Inferior parietal cortex (tissue), 1 donor: Measurements from ENCODE around the gene FGD5.
A peak's percentile ranks its signal among the peaks of the same experiment; 100 is the strongest.

Experiments
- DNase-seq: peaks from one replicate; pipeline ENCODE4 v3.0.0-alpha.2; 2016; ENCODE audit errors: extremely low spot score

FGD5 gene

DNA sequence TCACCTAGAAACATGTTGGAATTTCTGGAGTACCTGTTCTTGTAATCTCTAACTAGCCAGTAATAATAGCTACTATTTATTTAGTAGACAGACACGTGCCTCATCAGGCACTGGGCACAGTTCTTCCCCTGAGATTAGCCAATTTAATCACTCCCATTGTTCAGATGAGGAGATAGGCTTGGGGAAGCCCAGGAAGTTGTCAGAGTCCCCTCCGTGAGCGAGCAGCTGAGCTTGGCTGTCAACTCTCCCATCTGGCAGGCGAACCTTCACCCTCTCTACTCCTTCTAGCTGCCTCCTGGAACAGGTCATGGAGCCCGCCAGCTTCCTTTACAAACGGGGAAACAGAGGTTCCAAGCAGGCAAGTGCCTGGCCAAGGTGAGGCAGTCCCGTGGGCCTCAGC is 31.1 kb upstream of the FGD5 start:
- DNase-seq, result no peak

DNA sequence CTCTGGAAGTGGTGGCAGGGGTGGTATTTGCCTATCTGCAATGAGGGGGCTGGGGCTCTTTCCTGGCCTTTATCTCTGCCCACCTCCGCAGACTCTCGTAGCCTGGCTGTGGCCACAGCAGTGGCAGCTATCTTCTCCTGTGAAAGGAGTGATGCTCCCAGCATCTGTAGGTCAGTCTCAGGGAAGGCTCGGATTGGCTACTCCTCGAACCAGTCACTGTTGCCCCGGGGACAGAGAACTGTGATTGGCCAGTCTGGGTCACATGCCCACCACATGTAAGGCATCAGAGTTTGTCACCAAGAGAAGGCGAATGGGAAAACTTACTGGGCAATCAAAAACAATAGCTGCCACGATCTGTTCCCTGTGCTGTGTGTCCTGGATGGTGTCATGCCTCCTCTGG is 30.1 kb upstream of the FGD5 start:
- DNase-seq, result no peak

DNA sequence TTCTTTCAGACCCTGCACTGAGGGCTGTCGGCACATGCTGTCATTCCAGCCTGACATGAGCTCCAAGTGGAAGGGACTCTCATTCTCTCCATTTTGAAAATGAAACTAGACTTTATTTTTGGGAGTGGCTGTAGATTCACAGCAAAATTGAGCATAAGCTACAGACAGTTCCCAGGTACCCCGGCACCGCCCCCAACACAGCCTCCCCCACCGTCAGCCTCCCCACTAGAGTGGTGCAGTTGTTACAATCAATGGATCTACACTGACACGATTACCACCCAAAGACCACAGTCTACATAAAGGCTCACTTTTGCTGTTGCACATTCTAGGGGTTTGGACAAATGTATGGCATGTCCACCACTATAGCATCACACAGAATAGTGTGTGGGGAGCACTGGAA is 29.5 kb upstream of the FGD5 start:
- no peak for DNase-seq

DNA sequence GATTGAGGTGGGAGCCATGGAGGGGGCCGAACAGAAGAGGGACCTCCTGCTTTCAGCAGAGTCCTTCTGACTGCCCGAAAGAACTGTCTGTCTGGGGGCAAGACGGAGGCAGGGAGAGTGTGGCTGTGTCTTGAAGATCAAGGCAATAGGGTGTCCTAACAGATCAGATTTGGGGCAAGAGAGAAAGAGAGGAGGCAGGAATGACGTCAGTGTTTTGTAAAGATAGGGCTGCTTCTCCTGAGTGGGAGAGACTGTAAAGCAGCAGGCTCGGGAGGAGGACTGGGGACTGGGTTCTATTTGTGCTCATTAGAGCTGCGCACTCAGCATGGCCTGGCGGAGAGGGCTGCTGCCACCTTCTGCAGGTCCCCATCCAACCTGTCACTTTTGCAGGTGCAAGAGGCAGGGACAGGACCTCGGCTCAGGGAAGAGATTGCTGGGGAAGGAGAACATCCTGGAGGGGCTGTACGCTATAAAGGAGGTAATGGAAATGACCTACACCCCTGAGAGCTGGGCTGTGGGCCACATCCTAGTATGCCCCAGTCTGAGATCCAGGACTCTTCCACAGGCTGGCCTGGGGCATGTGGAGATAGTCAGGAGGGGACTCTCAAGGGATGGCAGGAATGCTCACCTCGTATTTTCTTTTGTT is 29.0 kb upstream of the FGD5 start:
- no peak for DNase-seq

DNA sequence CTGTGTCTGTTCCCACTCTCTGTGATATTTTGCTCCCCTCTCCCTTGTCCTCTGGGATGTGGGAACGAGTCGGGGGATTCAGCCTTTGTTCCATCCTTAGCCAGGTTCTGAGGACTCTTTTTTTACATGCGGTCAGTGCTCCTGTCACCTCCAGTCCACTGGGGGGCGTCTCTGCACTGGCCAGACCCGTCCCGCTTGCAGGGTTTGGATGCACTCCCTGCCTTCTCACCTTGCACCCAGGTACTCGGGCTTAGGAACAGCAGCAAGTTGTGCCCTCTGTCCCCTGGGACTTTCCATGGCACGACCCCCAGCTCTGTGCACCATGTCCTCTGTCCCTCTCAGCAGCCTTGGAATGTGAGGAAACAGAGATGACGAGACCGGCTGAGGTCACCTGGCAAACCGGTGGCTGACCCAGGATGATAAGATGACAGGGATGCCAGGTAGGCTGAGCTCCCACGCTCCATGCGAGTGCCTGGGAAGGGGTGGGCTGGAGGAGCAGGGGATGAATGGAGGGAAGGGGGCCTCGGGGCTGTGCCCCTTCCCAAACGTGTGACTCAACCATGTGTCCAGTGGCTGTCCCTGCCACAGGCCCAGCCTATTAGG is 27.3 kb upstream of the FGD5 start:
- DNase-seq, result peak; percentile 13

DNA sequence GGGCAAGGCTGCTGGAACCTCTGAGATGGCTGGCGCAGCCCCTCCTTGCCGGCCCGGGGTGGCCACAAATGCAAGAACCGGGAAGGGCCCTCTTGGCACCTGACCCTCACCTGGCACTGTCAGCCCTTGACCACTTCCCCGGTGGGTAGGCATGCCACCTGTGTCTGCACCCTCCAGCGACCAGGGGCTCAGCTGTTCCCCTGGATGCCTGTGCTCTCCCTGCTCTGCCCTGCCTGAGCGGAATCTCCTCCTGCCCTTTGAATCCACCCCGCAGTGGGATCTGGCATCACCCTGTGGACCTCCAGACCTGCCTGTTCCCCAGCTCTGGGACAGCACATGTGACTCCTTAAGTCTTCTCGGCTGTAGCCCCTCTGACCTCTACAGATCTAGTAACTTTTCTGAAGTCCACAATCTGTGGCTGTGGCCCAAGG is 26.1 kb upstream of the FGD5 start:
- DNase-seq, result no peak

DNA sequence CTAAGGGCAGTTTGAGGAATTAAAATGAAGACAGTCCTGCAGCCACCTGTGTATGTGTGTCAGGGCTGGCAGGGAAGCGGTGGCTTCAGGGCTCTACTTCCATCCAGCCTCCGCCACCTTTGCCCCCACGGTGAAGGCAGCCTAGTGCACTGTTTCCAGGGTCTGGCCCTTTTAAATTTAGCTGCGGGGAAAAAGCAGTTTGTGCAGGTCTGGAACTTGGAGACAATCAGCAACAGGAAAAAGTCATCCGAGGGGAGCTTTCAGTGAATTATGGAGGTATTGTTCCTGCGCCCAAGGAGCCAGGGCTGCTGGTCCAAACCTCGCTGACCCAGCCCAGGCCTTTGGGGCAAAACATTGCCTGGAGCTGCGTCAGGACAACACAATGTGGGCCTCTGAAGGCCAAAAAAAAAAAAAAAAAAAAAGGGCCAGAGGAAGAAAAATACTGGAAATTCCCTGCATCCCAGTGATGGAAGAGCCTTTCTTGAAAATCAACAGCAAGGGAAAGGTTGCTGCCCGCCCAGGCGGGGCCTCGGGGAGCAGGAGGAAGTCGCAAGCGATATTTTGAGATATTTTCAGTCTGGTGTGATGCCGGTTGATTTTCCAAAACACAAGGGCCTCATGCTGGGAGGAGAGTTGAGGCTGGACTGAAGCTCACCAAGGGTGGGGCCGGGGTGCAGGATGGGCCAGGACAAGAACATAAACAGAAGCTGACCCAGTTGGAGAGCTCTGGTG is 25.5 kb upstream of the FGD5 start:
- no peak for DNase-seq

DNA sequence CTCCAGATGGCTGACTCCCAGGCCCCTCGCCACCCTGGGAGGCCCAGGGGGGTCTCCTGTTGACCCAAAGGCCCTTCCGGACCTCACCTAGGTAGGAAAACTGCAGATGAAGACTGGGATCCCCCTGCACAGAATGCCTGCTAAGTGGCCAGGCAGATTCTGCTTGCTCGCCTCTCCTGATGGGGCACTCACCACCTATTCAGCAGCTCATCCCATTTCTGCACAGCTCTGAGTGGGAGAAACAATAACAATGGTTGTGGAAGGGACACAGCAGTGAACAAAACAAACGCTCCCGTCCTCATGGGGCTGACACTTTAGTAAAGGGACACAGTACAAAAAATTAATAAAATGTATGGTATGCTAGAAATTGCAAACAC is 24.9 kb upstream of the FGD5 start:
- no peak for DNase-seq

DNA sequence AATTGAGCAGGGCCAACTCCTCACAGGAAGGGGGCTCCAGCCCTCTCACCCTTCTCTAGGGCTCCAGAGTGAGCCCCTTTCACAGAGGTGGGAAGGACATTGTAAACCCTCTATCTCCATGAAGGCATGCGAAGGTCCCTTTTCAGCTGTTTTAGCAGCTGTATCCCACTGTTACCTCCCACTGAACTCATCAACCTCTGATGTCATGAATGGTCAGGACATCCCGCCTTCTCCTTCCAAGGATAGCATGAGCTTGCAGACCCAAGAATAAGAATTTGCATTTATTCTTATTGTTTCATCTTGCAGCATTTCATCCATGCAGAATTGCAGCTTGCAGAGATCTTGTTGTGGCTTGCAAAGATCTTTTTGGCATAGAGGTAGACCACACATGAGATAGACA is 24.3 kb upstream of the FGD5 start:
- DNase-seq, result no peak

DNA sequence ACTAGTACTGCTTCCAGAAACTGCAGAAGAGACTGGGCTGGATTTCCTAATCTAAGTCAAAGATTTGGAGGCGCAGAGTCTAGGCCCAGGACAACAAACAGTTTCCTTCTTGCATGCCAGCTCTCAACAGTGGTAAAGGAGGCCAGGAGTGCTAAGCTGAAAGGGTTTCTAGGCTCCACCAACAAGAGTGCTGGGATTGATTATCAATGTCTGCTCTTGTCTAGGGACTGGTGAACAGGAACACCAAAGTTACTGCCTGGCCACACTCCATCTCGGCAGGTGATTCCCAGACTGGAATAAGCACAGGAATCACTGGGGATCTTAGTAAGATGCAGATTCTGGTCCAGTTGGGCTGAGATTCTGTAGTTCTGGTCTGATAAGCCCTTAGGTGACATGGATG is 22.8 kb upstream of the FGD5 start:
- DNase-seq, result no peak

DNA sequence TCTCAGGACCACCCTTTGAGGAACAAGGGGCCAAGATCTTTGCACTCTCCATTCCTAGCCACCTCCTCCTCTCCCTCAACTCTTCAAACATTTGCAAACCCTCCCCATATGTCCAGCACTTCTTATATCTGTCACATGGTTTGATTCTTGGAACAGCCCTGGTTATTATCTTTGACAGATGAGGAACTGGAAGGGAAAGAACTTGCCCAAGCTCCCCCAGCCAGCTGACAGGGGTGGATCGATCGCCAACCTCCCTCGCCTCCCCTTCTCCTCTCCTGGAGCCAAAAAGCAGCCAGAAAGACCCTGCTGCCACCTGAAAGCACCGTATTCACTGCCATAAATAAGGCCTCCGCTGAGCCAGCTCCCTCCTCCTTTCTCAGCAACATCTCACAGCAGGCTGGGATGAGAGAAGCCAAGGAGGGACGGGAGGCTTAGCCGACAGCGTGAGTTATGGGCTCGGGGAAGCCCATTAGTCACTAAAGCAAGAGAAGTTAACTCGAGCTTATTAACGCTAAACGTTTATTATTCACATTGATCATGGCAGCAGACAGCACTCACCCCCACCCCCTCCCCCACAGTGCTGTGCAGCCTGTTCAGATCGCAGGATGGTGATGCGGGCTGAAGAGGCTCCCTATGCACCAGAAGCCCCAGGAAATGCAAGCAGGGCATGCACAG is 22.2 kb upstream of the FGD5 start:
- DNase-seq, result no peak

DNA sequence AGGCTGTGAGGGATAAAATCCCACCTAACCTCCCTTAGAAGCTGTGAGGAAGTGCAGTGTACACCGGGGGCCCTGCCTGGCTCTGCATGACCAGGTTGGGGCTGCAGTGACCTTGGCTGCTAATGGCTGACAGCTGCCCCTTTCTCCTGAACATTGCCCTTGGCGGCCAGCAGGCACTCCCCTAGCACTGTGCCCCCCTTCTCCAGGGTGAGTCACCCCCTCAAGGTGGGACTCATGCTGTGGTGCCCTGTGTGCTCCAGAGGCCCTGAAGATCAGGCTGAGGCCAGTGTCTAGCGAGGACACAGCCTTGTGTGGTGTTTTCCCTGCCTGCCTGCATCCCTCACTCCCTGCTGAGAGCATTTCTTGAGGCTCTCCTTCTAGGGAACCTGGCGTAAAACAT is 21.0 kb upstream of the FGD5 start:
- DNase-seq, result no peak

DNA sequence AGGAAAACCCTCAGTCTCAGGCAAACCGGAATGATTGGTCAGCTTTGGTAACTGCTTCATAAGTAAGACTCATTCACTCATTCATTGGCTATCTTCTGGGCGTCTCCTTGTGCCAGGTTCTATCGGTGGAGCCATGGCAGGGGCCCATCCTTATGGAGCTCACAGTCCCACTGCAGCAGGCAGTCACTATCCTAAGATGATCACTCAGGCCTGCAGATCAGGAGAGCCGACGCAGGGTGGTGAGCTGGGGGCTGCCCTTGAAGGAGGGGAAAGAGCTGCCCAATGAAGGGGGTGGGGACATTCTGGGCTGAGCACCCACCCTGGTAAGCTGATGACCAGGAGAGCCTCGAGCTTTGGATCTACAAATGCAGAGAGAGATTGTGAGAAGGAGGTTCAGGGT is 20.5 kb upstream of the FGD5 start:
- no peak for DNase-seq

DNA sequence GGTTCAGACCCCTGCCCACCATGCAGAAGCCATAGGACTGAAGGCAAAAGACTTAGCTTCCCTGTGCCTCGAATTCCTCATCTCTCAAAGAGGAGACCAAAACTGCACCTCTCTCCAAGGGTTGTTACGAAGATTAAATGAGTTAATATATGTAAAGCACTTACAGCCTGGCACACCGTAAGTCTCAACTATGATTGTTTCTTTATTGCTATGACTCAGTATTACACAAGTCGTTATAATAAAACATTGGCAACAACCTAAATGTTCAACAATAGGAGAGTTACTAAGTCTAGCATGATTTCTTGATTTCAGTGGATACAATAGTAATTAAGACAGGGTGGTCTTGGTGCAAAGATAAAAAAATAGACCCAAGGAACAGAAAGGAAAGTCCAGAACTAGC is 19.6 kb upstream of the FGD5 start:
- no peak for DNase-seq

DNA sequence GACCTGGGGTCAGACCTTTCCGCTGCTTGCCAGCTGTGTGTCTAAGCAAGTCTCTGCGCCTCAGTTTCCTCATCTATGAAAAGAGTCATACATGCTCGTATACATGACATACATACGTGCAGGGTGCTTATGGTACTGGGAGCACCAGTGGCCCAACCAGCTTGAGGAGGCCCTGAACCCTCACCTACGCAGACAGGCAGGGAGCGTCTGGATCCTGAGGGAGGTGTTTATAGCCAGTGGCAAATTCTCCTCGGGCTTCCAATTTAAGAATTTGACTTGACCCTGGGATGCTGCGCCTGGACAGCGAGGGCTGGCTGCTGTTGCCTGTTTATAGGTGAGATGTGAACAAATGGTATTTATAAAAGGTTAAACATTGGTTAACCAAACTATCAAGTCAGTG is 17.7 kb upstream of the FGD5 start:
- no peak for DNase-seq

DNA sequence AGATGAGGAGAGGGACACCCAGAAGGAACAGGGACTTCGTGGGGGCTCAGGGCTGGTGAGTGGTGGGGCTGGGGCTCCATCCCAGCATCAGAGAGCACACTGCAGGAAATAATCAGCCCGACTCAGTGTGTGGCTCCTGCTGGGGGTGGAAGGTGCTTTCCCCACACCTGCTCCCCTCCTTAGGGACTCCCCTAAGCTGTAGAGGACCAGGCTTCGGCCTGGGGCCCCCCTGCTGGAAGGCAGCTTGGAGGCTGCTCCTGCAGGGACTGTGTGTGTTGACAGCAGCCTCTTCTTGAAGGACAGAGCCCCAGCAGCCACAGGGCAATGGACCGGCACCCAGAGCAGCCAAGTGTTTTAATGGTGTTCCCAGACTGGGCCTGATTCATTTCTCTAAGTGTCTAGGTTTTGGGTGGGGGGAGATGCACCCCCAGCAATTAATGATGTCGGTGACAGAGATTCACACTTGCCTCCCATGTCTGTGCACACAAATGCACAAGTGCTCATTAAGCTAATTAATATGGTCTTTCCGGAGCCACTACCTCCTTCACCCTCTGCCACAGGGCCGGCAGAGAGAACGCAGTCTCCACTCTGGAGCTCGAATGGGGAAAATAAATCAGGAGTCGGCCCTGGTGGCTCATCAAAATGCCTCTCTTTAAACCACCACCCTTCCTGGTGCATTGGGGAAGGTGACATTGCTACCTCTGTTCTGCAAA is 16.9 kb upstream of the FGD5 start:
- DNase-seq, result no peak

DNA sequence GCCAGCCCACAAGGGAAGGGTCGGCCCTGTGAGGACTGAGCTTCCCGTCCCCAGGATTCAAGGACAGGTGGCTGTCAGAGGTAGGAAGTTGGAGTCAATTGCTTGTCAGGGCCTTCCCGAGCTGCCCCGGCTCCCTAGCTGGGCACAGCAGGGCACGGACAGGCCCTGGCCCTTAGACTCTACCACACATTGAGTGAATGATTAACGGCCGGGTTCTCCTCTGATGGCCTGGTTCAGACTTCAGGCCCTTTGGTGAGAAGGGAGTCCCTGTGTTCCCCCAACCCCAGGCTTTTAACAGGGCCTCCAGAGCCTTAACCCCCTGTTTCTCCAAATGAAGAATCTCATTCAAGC is 16.4 kb upstream of the FGD5 start:
- no peak for DNase-seq

DNA sequence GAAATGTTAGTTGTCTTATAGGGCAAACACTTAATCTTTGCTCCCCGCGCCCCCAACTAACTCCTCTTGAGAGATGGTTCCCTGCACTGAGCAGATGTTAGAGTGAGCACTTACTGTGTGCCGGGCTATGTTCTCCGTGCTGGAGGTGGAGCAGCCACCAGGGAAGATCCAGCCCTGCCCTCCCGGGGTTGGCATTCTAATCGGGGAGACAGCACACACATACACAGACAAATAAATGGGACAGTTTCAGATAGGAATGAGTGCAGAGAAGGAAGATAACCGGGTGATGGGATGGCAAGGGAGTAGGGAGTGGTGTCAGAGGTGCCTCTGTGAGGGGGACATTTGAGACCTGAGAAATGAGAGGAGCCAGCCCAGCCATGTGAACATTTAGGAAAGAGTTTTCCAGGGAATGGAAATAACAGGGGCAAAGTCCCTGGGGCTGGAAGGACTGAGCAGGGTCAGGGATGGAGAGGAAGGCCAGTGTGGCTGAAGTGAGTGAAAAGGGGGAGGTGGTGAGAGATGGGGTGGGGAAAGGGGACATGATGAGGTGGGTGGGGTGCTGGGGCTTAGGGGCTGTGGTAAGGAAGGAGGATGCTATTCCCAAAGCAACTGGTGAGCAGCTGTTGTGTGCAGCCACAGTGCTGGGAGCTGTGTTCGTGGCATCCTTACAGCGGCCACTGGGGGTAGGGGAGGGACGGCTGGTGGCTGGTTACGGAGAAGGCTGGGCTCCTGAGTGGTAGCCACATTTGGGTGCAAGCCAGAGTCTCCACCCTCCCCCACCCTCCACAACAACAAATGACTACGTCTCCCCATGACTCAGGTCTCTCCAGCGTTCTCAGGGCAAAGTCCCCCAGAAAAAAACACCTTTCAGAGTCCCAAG is 15.4 kb upstream of the FGD5 start:
- DNase-seq, result no peak

DNA sequence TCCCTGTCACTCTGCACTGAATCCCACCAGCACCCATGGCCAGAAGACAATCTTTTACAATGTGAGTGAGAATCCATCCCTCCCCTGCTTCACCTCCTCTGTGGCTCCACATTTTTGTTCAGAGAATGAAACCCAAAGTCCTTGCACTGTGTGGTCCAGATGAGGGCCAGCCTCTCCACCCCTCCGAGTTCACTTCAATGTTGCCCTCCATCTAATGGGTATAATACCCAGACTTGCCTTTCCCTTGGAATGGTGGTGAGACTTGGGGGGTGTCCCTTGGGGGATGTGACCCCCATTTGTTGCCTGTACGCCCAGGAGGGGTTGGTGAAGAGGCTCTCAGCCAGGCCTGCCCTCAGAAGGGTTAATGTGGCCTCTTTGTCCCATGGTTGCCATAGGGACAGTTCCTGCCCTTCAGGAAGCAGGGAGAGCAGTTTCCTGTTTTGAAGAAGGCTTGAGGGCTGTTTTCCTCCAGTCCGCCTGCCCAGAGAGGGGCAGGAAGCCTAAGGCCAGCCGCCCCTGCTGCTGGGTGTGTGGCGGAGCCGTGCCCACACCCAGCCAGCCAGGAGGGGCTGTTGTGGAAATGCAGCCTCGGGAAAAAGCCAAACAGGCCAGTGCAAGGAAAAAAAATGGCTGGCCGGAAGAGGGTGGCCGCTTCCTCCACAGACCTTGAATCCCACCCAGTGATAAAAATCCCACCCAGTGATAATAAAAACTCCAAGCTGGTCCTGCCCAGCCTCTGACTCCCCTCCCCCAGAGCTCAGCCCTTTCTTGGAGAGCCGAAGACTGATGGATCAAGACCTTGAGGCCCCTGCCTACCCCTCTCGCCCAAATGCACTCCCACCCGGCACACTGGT is 14.6 kb upstream of the FGD5 start:
- no peak for DNase-seq
